ENCODE results near the gene KRT75. TPM values are rescaled to one million over a fixed set of nuclear protein-coding genes. Genes with fewer than 3 reads are reported as not detected.

Gene KRT75
- total RNA-seq, 1 donor from 2014 or later = not detected

DNA sequence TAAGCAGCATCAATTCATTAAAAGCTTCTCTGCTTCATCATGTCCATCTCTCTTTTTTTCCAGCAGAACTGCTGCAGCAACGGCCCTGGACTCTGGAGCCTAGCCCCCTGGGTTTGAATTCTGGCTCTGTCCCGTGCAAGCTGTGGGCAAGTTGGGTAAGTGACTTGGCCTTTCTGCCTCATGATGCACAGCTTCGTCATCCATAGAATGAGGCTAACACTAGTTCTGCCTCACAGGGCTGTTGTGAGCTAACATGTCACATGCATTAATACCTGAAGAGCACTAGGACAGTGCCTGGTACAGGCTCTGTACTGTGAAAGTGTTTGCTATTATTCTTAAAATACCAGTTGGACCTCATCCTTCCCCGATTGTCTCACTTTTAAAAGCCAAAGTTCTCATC, 32.2 kb downstream of the KRT75 start:
- ATAC-seq (no peak), DNase-seq (ENCODE audit: missing footprints) (no peak)
- intact Hi-C loops (cut with DNase I) = no loop called here

DNA sequence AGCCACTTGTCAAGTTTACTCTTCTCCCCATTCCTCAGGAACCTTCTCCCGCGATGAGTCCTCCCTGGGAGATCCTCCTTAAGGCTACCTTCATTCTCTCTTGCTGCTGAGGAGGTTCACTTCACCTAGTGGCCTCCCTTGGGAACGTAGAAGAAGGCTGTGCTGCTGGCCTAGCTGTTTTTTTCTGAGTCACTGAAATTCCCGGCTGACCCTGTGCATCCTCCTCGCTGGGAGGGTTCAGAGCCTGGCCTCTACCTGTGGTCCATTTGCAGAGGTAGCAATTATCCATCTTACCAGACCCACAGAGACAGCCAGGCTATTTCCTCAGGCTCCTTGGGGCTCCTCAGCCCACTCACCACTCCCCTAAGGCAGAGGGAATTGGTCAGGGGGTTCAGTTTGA, 32.6 kb downstream of the KRT75 start:
- ATAC-seq (no peak), DNase-seq (ENCODE audit: missing footprints) (no peak)

DNA sequence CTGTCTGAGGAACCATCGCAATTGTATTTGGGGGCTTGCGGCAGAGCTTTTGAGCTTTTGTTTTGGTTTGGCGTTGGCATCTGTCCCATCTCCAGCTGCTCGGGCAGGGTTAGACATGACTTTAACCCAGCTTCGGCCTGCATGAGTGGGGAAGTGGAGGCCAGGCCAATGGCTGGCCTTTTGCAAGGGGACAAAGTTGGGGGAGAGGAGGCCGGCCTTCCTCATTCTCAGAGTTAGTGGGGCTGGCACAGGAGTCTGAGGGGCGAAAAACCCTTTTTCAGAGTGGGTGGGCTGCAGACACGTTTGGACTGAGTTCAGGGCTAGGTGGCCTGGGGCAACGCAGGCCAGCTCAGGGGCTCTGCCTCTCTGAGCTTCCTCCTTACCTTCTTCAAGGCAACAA, 33.3 kb downstream of the KRT75 start:
- ATAC-seq (no peak), DNase-seq (ENCODE audit: missing footprints) (no peak)
- intact Hi-C loops (cut with DNase I) = no loop called here

More for the DNA sequence above, 32.6 kb downstream of the KRT75 start:
- intact Hi-C loops (cut with DNase I) = no loop called here

DNA sequence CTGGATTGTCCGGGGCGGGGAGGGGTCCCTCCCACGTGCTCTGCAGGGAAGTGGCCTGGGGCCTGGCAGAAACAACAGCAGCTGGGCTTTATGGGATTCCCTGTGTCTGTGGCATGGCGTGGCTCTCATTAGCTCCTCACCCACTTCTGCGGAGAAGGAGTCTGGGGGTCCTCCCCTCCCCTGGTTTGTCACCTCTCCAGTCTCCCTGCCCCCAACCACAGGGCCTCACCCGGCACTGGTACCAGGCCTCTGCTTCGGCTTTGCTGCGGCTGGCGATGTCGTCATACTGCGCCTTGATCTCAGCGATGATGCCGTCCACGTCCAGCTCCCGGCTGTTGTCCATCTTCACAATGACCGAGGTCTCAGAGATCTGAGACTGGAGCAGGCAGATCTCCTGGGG, 34.4 kb downstream of the KRT75 start:
- no peak for DNase-seq (ENCODE audit: missing footprints)
- intact Hi-C loops (cut with DNase I) = no loop called here
- no peak for ATAC-seq

DNA sequence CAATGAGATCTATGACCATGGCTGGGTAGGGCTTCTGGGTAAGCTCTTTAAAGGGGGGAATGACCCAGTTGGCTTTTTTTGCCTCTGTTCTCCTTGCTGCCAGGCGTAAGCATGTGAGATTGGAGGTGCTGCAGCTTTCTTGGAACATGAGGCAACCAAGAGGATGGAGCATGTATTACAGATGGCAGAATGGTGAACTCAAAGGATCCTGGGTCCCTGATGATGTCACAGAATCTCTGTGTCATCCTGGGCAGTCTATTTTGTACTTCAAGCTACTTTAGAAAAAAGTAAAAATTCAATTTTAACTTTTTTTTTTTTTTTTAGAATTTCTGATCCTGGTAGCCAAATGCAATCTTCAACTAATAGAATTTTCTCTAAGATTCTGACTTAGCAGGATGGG, 36.0 kb downstream of the KRT75 start:
- ATAC-seq = no peak
- intact Hi-C loops (cut with DNase I) = no loop called here
- DNase-seq (ENCODE audit: missing footprints) = no peak

DNA sequence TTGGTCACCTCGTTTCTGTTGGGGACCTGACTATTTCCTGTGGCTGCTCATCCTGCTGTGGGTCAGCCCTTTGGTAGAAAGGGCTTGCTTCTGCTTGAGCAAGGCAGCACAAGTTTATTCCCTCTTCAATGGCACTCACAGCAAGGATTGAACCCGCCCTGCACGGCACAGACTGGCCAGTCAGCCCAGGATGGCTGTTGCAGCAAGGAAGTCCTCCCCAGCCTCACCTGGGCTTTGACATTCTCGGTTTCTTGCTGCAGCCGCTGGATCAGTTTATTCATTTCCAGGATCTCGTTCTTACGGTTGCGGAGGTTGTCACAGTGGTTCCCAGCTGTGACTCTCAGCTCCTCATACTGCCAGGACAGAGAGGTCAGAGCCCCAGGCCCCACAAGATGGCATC, 37.5 kb downstream of the KRT75 start:
- DNase-seq (ENCODE audit: missing footprints) (no peak), ATAC-seq (no peak)
- intact Hi-C loops (cut with DNase I) = no loop called here

DNA sequence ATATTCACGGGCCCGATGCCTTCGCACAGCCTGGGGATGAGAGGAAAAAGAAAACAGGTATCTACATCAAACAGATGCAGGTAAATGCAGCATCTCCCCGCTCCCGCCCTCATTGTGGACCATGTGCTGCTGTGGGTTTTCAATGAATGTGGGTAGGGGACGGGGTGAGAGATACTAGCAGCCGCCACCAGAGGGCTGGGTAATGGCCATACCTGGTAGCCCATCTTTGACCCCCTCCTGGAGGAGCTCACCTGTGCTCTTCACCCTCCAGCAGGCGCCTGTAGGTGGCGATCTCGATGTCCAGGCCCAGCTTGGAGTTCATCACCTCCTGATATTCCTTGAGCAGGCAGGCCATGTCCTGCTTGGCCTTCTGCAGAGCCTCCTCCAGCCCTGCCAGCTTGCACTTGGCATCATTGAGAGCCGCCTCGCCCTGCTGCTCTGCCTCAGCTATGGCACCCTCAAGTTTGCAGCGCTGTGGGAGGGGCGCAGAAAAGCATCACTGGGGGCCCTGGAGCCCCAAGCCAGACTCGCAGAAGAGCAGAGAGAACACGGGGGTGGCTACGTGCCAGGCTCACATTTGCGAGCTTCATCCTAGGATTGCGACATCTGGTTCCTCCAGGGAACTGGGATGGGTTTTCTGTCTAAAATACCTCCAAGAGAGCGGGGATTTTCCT, 38.3 kb downstream of the KRT75 start:
- intact Hi-C loops (cut with DNase I) = no loop called here
- ATAC-seq (no peak), DNase-seq (ENCODE audit: missing footprints) (no peak)

DNA sequence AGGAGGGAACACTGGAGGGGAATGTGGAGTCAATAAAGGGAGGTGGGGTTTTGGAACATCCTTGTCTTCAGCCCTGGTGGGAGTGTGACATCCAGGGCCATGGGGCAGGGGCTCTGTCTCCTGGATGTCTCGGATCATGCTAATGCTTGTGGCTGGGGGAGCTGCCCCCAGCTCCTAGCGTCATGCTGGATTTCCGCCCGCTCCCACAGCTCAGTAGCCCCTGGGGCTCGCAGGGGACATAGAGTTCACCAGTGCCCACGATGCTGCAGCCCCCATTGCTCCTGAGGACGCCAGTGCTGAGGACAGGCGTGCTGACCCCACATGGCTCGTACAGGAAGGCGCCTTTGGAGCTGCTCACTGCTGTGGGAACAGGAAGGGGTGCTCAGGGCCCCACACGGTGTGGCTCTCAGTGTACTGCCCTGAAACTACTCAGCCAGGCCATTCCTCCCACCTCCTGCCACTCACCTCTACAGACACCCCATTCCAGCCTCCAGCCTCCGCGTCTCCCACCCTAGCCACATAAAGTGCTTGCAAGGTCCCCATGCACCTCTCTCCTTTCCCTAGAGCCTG, 39.2 kb downstream of the KRT75 start:
- intact Hi-C loops (cut with DNase I) = no loop called here
- DNase-seq (ENCODE audit: missing footprints) = no peak
- ATAC-seq = no peak

DNA sequence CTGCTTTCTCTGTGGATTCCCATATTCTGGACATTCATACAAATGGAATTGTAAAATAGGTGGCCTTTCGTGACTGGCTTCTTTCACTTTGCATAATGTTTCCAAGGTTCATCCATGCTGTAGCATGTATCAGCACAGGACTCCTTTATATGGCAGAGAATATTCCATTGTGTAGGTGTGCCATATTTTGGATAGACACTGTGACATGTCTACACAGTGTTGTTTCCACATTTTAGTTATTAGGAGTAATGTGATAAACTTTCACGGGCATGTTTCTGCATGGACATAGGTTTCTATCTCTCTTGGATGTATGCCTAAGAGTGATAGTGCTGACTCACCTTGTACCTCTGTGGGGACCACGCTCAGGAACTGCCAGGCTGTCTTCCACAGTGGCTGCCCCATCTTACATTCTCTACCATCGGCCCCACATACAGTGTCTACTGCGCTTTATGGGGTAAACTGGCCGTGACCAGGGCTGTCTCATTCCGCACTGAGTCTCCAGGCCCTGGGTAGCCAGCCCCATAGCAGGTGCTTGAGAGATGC, 41.6 kb downstream of the KRT75 start:
- ATAC-seq (no peak), DNase-seq (ENCODE audit: missing footprints) (no peak)
- intact Hi-C loops (cut with DNase I) = no loop called here

DNA sequence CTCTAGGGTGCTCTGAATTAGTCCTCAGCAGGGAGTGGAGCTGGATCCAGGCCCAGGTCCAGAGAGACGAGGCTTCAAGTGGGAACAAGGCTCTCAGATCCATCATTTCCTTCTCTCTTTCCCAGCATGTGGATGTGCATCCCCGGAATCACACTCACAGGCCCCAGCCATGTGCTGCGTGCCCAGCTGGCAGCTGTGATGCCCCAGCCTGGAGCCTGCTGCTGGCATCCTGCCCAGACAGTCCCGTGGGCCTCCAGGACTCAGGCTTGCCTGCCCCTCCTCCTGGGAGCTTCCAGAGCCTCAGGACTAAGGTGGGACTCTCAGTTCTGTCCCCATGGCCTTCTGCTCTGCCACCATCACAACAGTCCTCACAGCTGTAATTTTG, 42.6 kb downstream of the KRT75 start:
- ATAC-seq (peak; percentile 82), DNase-seq (ENCODE audit: missing footprints) (peak; percentile 89)
- intact Hi-C loops (cut with DNase I) = no loop called here

DNA sequence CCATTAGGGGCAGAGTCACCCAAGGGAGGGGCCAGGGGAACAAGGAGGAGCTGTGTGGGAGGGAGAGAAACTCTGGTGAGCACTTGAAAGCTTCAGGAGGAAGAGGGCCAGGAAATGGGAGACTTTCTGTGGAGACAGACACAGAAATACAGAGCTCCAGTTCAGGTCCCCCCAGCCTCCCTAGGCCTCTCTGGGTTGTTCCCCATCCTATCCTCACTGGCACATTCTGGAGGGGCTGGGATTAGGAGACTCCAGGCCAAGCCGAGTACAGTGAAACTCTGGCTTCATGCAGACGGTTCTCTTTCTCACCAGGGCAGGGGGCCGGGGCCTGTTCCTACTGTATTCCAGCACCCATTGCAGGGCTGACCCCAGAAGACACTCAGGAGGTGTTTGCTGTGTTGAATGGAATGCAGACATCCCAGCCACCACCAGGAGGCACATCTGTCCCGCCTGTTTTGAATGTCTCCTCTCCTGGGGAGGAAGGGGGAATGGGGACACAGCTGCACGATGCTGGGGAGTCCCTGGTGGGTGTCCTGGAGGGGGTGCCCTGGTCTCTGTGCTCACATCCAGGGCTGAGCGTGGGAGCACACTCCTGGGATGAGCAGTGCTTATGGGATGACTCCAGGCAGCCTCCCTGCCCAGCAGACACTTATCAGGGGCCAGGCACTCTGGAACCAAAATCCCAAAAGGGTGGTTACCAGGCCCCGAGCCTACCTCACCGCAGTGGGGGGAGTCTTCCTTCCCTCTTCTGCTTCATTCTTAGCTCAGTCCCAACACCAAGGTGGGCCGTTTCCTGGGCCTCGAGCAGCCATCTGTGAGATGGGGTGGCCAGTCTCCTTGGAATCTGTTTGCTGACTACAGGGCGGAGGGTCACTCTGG, 43.2 kb downstream of the KRT75 start:
- DNase-seq (ENCODE audit: missing footprints) = peak; percentile 43
- no peak for ATAC-seq
- intact Hi-C loops (cut with DNase I) = no loop called here

DNA sequence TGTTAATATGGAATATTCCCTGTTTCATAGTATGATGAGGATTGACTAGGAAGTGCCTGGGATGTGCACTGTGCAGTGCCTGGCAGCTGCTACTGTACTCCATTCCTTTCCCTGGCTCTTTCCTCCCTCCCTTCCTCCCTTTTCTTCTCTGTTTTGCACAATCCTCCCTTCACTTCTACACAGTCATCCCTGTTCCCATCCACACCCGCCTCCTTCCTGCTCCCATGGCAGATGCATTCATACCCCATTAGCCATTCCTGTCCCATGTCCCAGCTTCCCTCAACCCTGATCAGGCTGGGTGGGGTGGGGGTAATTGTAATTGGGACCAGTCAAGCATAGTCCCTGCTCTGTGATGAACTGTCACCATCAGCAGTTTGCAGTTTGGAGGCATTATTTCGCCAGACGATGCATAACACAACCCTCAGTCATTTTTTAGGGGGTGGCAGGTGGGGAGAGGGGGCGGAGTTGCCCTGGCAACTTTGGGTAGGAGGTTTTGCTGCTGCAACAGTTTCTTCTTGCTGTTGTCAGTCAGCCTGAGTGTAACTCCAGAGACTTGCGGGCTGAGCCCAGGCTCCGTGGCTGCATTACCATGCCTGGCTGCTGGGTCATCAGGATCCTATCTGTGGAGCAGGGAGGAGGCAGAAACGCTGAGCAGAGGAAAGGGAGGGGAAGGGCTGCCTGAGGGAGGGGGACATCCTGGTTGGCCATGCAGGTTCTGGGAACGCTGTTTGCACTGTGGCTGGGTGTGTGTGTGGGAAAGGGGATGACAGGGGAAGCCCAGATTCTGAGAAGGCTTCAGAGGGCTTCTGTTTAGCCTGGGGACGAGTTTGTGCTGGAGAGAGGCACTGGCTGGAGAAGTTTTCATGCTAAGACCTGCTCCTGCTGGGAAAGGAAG, 44.6 kb downstream of the KRT75 start:
- ATAC-seq = no peak
- intact Hi-C loops (cut with DNase I) = loop anchor here (10.0 kb wide), 1 partner anchor 175 kb away; no protein-coding TSS in a partner anchor
- peak; percentile 64 for DNase-seq (ENCODE audit: missing footprints)

DNA sequence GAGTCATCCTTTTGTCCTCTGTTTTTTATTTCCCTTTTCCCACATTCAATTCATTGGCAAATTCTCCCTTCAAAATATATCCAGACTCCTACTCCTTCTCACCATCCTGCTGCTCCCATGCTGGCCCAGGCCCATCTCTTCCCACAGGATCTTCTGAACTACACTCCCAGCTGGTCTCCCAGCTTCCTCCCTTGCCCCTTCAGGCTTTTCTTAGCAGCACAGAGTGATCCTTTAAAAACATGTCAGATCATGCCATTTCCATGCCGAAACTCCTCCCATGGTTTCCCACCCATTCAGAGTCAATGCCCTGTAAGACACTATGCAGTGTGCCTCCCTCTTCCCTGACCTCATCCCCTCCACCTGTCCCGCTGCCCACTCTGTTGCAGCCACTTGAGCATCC, 46.3 kb downstream of the KRT75 start:
- ATAC-seq (no peak), DNase-seq (ENCODE audit: missing footprints) (no peak)
- intact Hi-C loops (cut with DNase I) = loop anchor here (10.0 kb wide), 1 partner anchor 177 kb away; no protein-coding TSS in a partner anchor

DNA sequence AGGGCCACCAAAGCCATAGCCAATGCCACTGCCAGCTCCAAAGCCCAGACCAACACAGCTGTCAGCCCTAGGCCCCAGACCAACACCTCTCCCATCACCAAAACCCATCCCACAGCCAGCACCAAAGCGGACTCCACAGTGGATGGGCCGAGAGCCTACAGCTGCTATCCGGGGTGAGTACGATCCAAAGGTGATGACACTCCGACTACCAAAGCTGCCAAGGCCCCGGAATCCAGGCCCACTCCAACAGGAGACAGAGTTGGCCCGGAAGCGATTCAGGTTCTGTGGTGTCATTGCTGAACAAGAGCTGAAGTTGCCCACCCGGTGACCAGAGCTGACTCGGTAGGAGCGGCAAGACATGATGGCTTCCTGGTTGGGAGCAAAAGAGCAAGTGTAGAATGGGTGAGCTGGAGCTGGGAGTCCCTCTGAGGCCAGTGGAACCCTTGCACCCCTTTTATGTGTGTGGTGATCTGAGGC, 48.9 kb downstream of the KRT75 start, which contains the start of gene KRT84:
Gene KRT84, minus strand, starts transcription at position 427 of the 477 bp plus-strand sequence. Its CDS starts 67 bp downstream, at position 360.
- no peak for ATAC-seq
- DNase-seq (ENCODE audit: missing footprints) = no peak
- intact Hi-C loops (cut with DNase I) = loop anchor here (10.0 kb wide), 1 partner anchor 180 kb away; no protein-coding TSS in a partner anchor

DNA sequence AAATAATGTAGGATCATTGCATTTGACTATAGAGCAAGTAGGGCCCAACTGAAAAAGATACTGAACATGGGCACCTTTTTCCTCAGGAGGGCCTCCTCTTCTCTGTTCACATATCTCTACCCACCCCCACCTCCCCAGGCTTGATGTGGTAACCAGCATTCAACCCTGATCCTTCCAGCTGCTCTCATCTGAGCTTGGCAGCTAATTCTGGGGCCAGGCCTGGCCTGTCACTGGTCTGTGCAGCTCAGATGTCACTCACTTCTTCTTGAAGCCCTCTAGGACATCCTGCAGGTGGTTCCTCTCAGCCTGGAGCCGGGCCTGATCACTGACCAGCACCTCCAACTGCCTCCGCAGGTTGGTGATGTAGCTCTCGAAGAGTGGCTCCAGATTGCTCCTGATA, 50.8 kb downstream of the KRT75 start:
- DNase-seq (ENCODE audit: missing footprints) = no peak
- intact Hi-C loops (cut with DNase I) = loop anchor here (10.0 kb wide), 1 partner anchor 181 kb away; no protein-coding TSS in a partner anchor
- ATAC-seq = no peak

DNA sequence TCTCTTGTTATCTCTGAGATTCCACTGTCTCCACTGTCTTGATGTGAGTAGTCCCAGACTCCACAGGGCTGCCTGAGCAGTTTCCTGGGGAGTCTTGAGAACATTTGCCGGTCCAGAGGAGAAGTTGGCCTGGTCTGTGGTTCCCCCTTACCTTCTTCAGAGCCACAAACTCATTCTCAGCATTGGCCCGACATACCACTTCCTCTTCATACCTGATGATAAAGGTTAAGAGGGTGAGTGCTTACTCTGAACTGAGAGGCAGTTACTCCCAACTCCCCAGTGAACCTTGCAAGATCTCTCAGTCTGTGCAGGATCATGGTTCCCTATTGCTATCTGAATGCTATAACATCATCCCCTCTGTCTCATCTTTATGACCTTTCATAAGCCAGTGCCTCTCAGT, 51.3 kb downstream of the KRT75 start:
- intact Hi-C loops (cut with DNase I) = loop anchor here (10.0 kb wide), 1 partner anchor 182 kb away; no protein-coding TSS in a partner anchor
- no peak for ATAC-seq
- no peak for DNase-seq (ENCODE audit: missing footprints)

DNA sequence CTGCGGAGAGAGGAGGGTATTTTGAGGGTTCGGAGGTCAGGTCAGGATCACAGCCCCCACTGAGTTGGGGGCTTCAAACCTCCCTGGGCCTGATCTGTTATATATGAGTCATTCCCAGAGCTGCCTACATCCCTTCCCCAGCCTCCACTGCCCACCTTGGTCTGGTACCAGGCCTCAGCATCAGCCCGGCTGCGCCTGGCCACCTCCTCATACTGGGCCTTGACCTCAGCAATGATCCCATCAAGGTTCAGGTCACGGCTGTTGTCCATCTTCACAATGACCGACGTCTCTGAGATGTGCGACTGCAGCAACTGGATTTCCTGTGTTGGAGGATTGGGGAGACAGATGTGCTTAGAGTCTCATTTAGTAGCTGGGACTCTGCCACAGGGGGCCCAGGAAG, 53.0 kb downstream of the KRT75 start:
- DNase-seq (ENCODE audit: missing footprints) (no peak), ATAC-seq (no peak)
- intact Hi-C loops (cut with DNase I) = loop anchor here (10.0 kb wide), 1 partner anchor 184 kb away; no protein-coding TSS in a partner anchor

DNA sequence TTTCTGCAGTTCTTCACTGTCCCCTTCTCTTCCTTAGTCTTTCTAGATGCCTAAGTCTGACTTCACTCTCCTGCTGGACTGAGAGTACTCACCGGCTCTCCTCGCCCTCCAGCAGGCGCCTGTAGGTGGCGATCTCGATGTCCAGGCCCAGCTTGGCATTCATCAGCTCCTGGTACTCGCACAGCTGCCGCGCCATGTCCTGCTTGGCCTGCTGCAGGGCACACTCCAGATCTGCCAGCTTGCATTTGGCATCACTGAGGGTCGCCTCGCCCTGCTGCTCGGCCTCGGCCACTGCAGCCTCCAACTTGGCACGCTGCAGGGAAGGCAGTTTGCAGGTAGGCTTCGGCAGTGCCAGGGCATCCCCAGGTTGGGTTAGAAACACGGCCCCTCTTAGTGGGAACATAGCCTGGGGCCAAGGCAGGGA, 53.9 kb downstream of the KRT75 start:
- peak; percentile 61 for DNase-seq (ENCODE audit: missing footprints)
- ATAC-seq = no peak
- intact Hi-C loops (cut with DNase I) = loop anchor here (10.0 kb wide), 1 partner anchor 185 kb away; no protein-coding TSS in a partner anchor

Measured in Right ventricle myocardium inferior (tissue), 1 donor.